GM21515 (cell line): Measurements from ENCODE around the gene BTBD2.
"Not testable (repeated sequence)": the region's sequence is repeated elsewhere in the genome, so short reads cannot be mapped to it uniquely, and the experiment has no call there.

Experiments used
- ATAC-seq: cut with Tn5 transposase; IDR thresholded peaks from one replicate; pipeline ENCODE4 v1.9.1; 2021; ENCODE audit not compliant: unreplicated experiment

Gene BTBD2

DNA sequence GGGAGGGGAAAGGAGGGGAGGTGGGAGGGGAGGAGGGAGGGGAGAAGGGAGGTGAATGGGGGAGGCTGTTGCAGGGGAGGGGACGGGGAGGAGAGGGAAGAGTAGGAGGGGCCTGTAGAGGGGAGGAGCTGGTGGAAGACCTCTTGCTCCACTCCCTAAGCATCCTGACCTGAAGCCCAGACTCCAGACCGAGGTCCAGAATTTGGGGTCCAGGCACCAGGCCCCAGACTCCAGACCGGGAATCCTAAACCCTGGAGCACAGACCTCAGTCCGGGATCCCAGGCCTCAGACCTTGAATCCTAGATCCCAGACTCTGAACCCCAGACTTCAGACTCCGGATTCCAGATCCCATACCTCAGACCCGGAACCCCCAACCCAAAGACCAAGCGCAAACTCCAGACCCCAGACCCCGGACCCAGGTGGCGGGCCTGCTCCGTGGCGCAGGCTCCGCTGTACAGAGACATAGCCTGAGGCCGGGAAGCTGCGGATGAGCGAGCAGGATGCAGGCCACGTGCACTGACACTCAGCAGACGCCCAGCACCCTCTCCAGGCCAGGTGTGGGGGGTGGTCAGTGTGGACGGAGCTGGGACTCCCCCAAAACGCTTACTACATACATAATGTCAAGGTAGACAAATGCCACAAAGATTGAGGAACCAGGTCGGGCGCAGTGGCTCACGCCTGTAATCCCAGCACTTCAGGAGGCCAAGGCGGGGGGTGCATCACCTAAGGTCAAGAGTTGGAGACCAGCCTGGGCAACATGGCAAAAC, 710 bp upstream of the BTBD2 start:
- ATAC-seq = no peak

DNA sequence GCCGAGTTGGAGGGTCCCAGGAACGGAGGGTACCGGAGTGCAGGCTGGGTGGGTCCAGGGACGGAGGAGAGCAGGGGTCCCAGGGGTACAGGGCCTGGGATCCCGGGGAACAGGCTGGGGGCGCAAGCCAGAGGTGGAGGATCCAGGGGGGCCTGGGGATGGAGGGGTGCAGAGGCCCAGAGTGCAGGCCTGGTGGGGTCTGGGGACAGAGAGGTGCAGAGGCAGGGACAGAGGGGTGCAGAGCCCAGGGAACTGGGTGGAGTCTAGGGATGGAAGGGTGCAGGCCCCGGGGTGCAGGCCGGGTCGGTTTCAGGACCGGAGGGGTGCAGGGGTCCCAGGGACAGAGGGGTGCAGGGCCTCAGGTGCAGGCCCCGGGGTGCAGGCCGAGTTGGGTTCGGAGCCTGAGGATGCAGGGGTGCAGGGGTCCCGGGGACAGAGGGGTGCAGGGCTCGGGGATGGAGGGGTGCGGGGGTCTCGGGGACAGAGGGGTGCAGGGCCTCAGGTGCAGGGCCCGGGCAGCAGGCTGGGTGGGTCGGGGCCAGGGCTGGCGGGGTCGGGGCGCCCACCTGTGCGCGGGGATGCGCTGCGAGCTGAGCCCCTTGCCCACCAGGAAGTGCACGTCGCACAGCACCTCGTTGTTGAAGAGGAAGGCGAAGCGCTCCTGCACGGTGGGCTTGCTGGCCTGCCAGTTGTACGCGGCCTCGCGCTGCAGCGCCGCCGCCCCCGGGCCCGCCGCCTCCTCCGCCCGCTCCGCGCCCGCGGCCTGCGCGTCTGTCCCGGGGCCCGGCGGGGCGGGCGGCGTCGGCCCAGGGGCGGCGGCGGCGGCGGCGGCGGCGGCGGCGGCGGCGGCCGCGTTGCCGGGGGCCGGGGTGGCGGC, 545 bp downstream of the BTBD2 start:
- no peak for ATAC-seq

DNA sequence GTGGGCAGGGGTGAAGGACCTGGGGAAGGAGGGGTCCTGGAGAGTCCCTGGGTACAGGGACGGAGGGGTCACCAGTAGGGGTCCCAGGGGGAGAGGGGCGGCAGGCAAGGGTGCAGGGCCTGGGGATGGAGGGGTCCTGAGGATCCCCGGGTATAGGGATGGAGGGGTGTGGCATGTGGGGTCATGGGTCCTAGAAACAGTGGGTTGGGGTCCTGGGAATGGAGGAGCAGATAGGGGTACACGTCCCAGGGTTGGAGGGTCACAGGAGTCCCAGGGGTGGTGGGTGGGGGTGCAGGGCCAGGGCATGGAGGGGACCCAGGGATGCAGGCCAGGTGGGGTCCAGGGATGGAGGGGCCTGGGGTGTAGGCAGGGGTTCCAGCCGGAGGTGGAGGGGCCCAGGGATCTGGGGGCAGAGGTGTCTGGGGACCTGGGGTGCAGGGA, 1.4 kb downstream of the BTBD2 start:
- no peak for ATAC-seq

DNA sequence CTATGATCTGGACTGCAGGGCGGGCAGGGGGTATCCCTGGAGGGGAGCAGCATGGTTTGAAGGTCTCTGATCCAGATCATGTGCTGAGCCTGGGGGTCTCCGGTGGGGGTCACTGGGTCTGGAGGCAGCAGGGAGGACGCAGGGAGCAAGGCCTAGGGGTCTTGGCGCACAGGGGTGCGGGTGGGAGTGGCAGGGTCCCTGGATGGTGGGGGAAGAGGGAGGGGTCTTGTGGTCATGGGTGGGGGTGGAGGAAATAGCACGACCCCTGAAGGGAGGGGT, 1.9 kb downstream of the BTBD2 start:
- no peak for ATAC-seq

DNA sequence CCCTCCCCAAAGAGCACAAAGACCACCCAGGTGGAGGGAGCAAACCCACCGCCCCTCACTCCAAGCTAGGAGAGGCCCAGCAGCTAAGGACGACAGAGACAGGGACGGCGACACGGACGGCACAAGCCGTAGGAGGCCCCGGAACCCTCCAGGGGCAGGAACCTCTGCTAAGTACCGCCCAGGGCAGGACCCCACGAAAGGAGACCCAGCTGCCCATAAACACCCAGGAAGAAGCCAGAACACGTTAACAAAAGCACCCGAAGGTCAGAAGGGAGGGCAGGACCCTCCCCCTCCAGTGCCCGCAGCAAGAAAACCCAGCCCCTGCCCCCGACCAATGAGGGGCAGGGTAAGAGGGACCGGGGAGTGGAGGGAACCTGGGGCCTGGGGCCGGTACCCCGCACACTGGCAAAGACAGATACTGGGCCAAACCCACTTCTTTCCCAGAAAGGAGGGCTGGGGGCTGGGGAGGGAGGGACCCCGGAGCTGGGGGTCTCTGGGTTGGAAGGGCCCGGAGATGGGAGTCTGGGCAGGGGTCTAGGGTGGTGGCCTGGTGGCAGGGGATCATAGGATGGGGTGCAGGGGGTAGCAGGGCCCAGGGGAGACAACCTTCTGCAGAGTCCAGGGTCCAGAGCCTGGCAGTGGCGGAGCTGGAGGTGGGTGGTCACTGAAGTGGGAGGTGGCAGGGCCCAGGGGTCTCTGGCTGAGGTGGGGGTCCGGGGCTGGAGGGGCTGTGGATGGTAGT, 2.4 kb downstream of the BTBD2 start:
- ATAC-seq = no peak

DNA sequence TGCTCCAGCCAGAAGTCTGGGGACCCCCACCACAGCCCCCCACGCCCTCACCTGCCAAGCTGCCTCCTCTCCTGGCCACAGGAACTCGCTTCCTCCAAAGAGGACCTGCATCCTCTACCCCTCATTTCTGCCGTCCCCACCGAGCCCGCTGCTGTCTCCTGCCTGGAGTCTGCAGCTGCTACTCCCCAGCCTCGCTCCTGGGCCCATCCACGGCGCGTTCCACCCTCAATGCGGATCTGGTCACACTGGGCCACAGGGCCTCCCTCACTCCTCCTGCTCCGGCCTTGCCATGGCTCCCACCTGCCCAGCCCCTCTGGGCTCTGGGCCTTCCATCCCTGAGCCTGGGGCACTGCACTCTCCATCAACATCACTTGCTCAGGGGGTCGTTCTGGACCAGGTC, 4.3 kb downstream of the BTBD2 start:
- ATAC-seq = no peak

DNA sequence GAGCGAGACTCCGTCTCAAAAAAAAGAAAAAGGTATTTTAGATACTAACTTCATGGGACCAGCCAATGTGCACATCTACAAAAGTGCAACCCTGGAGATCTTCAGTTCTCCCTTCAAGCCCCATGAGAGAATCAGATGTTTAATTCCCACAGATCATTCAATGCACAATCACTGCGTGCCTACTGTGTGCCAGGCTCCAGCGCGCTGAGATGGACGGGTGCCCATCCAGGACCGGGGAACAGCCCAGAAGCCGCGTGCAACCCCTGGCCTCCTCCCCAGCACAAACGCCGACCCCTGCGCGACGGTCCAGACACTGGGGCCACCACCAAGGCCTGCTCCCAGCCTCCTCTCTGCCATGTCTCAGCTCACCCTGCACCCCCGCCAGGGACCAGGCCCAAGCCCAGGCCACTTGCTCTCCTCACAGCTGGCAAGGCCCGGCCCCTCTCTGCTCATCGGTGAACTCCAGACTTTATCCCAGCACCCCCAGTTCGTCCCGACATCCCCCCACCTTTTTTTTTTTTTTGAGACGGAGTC, 5.3 kb downstream of the BTBD2 start:
- ATAC-seq = no peak

DNA sequence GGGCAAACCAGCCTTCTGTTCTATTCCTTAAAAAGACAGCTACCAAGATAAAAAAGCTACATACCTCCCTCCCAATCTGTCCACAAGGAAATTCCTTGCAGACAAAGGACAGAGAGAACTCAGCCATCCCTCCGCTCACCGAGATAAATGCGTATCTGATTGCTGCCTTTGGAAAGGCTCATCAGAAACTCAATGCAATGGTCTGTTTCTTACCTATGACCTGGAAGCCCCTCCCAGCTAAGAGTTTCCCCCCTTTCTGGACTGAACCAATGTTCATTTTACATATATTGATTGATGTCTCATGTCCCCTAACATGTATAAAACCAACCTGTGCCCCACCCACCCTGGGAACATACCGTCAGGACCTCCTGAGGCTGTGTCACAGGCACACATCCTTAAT, 11.6 kb downstream of the BTBD2 start:
- ATAC-seq = no peak

DNA sequence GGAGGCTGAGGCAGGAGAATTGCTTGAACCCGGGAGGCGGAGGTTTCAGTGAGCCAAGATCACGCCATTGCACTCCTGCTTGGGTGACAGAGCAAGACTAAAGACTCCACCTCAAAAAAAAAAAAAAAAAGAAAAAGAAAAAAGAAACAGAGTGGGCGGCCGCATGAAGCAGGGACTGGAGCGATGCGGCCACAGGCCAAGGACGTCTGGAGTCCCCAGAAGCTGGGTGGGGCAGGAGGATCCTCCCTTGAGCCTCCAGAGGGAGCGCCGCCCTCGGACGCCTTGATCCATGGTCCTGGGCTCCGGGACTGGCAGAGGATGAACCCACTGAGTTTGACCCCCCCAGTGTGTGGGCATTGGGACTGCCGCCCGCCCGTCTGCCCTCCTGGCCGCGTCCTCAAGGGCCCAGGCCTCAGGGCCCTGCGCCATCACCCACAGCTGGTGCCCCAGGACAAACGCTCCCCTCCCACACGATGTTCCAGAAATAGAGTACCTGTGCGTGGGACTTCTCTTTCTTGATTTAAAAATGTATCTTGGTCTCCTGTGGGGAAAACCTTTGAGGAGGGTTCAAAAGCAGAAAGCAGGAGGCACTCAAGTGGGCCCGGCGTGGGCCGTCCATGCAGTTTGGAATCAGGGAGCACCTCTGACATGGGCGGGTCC, 15.5 kb downstream of the BTBD2 start:
- no peak for ATAC-seq

DNA sequence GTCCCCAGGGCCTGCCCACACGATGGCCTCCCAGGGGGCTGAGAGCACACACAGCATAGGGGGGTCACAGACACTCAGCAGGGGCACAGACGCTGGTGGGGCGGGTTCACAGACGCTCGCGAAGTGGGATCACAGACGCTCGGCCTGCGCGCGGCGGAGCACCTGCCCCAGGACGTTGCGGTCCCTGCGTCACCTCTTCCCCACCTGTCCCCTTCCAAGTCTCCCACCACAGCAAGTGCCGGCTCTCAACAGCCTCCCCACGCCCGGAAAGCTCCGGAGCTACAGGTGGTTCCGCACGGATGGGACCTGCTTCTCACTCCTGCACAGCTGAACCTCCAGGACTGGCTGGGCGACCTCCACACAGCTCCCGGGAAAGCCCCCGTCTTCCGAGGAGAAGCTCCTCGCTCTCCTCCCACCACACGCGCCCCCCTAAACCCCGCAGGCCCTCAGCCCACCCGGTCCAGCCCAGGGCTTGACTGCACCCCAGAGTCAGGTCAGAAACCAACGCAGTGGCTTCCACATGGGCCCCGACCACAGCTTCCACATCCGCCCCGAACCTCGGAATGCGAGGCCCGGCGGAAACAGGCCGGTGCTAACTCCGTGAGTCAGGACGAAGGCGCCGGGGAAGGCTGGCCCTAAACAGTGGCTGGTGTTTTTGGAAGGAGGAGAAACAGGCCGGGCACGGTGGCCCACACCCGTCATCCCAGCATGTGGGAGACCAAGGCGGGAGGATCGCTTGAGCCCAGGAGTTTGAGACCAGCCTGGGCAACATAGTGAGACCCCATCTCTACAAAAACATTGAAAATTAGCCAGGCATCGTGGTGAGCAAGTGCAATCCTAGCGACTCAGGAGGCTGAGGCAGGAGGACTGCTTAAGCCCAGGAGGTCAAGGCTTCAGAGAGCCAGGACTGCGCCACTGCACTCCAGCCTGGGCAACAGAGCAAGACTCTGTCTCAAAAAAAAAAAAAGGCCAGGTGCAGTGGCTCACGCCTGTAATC, 16.5 kb downstream of the BTBD2 start:
- no peak for ATAC-seq

DNA sequence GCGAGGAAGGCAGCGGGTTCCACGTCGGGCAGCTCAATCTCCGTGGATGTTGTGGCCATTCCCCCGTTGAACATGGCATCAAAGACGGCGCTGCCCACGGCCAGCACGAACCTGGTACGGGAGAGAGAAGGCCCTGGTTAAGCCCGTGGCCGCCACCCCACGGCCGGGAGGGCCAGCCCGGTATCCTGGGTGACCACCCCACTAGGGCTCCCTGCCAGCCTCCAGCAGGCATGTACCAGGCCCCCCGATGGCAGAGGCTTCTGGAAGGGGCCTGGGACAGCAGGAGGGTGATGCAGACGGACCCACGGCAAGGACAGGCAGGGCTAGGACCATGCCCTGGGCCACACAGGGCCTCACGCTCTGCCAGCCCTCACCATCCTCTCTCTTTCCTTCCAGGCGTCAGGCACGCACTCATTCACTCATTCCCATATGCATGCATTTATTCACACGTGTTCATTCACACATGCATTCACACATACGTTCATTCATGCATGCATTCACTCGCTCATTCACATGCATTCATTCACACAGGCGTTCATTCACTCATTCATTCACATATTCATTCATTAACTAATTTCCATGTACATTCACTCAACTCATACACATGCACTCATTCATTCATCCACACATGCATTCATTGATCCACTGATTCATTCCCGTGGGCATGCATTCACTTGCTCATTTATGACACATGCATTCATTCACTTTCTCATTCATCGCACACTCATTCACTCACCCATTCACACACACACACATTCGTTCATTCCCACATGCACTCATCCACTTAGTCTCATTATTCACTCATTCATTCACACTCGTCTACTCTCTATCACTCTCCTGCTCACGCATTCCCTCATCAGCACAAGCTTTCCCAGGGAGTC, 17.9 kb downstream of the BTBD2 start:
- no peak for ATAC-seq

DNA sequence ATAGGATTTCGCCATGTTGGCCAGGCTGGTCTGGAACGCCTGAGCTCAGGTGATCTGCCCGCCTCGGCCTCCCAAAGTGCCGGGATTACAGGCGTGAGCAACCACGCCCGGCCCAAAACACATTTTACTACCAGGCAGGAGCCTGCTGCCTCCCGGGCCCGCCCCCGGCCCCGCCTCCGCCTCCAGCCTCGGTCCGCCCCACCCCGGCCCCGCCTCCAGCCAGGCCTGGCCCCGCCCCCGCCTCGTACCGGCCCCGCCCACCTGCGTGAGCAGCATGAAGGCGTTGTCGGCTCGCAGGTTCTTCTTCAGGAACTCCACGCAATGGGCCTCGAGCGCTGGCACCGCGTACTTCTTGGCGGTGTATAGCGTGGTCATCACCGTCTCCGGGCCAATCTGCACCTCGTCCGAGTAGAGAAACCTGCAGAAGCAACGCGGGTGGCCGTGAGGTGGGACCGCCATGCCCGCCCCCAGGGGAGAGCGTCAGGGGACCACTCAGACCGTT, 22.7 kb downstream of the BTBD2 start:
- no peak for ATAC-seq

DNA sequence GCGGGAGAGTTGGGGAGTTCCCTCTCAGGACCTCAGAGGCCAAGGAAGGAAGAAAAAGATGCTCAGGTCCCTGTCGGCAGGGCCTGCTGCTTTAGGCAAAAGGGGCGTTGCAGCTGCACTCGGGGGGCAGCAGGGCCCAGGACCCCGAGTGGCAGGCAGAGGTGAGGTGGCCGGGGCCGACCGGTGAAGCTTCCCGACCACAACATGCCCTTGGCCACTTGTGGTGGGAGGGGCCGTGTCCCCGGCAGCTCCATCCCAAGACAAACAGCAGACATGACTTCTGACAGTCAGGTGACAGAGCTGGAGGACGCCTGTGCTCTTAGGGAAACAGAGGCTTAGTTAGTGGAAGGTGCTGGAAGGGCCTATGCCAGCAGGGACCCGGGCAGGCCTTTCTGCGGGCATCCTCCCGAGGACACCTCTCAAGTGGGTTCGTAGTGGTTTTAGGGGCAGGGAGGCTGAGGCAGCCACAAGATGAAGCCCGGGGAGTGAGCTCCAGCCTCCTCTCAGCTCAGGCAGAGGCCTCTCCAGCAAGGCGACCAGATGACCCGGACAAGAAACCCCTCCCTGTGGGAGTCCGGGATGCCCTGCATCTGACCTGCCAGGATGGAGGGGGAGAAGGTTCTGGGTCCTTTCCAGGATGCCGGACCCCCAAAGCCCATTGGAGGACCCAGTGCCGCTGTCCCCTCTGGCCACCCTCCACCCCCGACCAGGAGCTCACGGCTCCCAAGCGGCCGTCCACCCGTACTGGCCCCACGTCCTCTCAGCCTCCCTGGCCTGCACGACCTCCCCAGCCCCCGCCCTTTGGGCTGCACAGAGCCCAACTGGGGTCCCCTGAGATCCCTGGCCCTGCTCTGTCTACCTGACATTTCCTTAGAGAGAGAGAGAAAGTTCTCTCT, 24.2 kb downstream of the BTBD2 start:
- ATAC-seq = no peak

DNA sequence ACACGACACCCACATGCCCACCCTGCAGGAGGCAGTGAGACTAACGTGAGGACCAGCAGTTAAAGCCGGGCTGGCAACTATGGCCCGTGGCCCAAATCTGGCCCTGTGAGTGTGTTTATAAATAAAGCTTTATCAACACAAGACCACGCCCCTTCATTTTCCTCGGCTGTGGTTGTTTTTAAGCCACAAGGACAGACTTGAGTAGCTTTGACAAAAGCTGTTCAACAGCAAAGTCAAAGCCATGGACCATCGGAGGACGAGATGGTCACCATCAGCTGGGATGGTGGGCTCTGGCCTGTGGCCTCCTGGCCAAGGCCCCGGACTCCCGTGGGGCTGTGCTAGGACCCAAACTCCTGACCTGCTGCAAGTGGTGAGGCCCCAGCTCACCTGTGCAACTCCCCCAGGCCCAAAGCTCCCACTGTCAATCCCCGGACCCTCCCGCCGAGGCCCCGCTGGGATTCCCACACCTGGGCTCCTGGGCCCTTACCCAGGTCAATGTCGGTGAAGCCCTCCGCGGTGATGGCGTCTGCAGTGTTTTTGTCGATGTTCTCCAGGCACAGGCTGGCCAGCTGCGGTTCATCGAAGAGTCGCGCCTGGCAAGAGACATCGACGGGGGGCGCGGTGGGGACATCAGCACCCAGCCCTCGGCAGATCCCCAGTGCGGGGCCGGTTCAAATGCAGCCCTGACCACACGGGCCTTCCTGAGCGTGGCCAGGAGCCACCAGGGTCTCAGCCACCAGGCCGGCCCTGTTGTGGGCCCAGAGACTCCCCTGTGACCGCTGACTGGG, 25.1 kb downstream of the BTBD2 start:
- no peak for ATAC-seq

DNA sequence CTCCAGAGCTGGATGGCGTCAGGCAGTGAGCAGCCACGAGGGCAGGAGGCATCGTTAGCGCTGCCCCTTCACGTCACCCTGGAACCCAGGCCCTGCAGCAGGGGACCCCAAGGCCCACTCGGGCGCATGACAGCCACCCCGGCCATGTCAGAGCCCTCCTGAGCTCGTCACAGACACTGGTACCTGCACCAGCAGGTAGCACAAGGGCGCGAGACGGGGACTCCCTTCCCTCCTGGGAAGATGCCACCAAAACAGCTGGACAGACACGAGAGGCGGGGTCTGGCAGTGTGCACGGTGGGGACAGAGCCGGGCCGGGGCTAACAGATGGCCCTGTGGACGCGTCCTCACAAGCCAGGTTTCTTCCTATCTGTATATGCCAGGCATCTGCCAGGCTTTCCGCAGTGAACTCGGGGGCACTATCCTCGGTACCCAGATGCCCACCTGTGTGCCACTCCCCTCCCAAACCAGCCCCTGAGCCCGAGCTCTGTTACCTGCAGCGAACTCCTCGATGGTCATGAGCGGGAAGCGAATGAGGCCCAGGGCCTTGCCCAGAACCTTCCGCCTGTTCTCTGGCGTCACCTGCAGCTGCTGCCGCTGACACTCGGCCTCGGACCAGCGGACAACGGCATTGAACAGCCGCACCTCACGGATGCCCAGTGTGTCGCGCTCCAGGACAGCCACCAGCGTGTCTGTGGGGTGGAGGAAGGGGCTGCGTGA, 25.8 kb downstream of the BTBD2 start:
- ATAC-seq = no peak

DNA sequence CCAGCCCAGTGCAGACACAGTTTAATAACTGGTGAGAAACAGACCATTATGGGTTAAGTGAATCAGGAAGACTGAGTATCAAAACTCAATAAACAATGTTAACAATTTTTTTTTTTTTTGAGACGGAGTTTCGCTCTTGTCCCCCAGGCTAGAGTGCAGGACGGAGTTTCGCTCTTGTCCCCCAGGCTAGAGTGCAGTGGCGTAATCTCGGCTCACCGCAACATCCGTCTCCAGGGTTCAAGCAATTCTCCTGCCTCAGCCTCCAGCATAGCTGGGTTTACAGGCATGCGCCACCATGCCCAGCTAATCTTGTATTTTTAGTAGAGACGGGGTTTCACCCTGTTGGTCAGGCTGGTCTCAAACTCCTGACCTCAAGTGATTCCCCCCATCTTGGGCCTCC, 27.1 kb downstream of the BTBD2 start:
- ATAC-seq = not testable (repeated sequence)
